Muscle of leg (tissue), 11 donors: ENCODE results near the gene SHISA2. TPM values are rescaled to one million over a fixed set of nuclear protein-coding genes. Genes with fewer than 3 reads are reported as not detected.

Source experiments
- DNase-seq: peaks from one replicate; pipeline ENCODE4 v3.0.0; 2013
- H3K27ac ChIP-seq: one replicate; pipeline ENCODE4 v1.5.1; 2013; ENCODE audit warnings: mild to moderate bottlenecking, low read length, control low read depth
- H3K27me3 ChIP-seq: one replicate; pipeline ENCODE4 v1.6.1; 2013; ENCODE audit warnings: low read length; ENCODE audit not compliant: control insufficient read depth, insufficient read depth
- H3K36me3 ChIP-seq: one replicate; pipeline ENCODE4 v1.6.1; 2013; ENCODE audit warnings: low read length; ENCODE audit not compliant: control insufficient read depth, insufficient read depth
- H3K4me1 ChIP-seq: one replicate; pipeline ENCODE4 v1.6.1; 2013; ENCODE audit warnings: low read length; ENCODE audit not compliant: control insufficient read depth, insufficient read depth
- H3K4me3 ChIP-seq: one replicate; pipeline ENCODE4 v1.5.1; 2013; ENCODE audit warnings: low read length, control low read depth
- H3K9me3 ChIP-seq: replicated peaks from 2 replicates; pipeline ENCODE4 v1.6.1; 2013; ENCODE audit warnings: low read depth, low read length; ENCODE audit not compliant: control insufficient read depth
- WGBS: methylation state at CpG from one replicate; pipeline ENCODE4 v1.1.5; 2013; ENCODE audit warnings: missing lambda C conversion rate; ENCODE audit not compliant: insufficient coverage; 5-methylcytosine and 5-hydroxymethylcytosine counted together
- polyA plus RNA-seq, 8 donors: library from polyadenylated mRNA; unstranded; fragments of 120-200 nt; gene quantifications; one replicate each; pipeline versions ENCODE4 v1.2.1 to v1.2.3, GENCODE V29; 2013; ENCODE audit warnings: inconsistent platforms in 1 of 8, low replicate concordance in 1 of 8; ENCODE audit not compliant: insufficient read length in 8 of 8, insufficient read depth in 1 of 8
- total RNA-seq: library from RNA; stranded (reverse); fragments of 120-200 nt; gene quantifications from one replicate; pipeline ENCODE4 v1.2.4, GENCODE V29; 2013

The SHISA2 gene
- total and polyA plus RNA-seq, 9 donors = 35.5 to 96.6 (median 54.3) TPM

DNA sequence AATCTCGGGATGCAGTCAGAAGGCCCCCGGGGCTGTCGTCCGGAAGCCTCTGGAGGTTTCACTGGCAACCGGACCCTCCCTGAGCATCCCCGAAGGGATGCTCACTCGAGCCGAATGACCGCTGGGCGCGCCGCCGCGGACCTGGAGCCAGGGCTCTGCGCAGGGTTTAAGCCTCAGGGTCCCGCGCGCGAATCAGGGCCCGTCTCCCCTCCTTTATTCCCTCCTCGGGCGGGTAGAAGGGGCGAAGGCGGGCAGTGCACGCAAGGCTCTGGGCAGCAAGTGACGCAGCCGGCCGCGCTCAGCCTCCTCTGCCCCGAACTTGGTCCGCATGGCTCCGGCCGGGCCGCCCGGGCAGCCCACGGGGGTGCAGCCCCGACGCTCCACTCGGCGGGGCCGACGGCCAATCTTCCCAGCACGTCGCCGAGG is 572 bp downstream of the SHISA2 start:
- Histone ChIP-seq H3K36me3 (peaks cover 9% of the 10 kb centered on the region), H3K9me3 (no peaks in the 10 kb centered on the region), H3K4me1 (peaks cover 30% of the 10 kb centered on the region), H3K27me3 (peaks cover 15% of the 10 kb centered on the region), H3K4me3 (peak overlapping the region; percentile 68), H3K27ac (peak overlapping the region; percentile 80)
- DNase-seq = peak; percentile 47
- under 1% methylated on average over 45 of the region's 45 CpGs for WGBS

- Histone ChIP-seq H3K36me3 (peaks cover 12% of the 10 kb centered on the region), H3K27me3 (peaks cover 15% of the 10 kb centered on the region), H3K27ac (peak overlapping the region; percentile 84), H3K4me1 (peaks cover 30% of the 10 kb centered on the region), H3K4me3 (peak overlapping the region; percentile 68), H3K9me3 (no peaks in the 10 kb centered on the region)
- WGBS = under 1% methylated on average over 82 of the region's 82 CpGs
- peak; percentile 77 for DNase-seq
Observed at GRCh38 chr13:26050568-26051230, 1.1 kb downstream of the SHISA2 start.

- H3K4me3 ChIP-seq = peak overlapping the region; percentile 68
- 50% methylated on average over 3 of the region's 4 CpGs for WGBS
- H3K27me3 ChIP-seq = peaks cover 15% of the 10 kb centered on the region
- DNase-seq = peak; percentile 33
- H3K36me3 ChIP-seq = peaks cover 12% of the 10 kb centered on the region
- peaks cover 30% of the 10 kb centered on the region for H3K4me1 ChIP-seq
- no peak overlapping the region for H3K27ac ChIP-seq
- H3K9me3 ChIP-seq = no peaks in the 10 kb centered on the region
Observed at GRCh38 chr13:26048741-26049140, 3.1 kb downstream of the SHISA2 start.

GRCh38 chr13:26047040-26047439 is 4.8 kb downstream of the SHISA2 start:
- Histone ChIP-seq H3K36me3 (peaks cover 12% of the 10 kb centered on the region), H3K9me3 (no peaks in the 10 kb centered on the region), H3K27ac (no peak overlapping the region), H3K4me3 (no peak overlapping the region), H3K27me3 (peaks cover 15% of the 10 kb centered on the region), H3K4me1 (peaks cover 21% of the 10 kb centered on the region)
- DNase-seq = no peak
- 96% methylated on average over 3 of the region's 4 CpGs for WGBS

DNA sequence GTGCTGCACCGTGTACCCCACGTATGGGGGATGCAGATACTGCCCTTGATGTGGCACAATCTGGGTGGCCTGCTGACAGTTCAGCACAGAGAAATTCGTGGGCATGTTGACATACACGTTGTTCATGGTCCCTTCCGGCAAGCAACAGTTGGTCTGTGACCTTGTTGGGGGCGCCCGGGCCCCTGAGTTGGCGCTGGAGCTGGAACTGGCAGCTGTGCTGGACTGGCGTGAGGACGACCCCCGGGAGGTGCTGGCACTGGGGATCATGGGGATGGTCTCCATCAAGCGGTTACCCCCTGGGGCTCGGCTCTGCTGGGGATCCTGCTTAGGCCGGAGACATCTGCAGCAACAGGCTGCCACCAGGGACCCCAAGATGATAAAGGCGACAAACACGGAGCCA is 5.2 kb downstream of the SHISA2 start:
- H3K27me3 ChIP-seq = peaks cover 15% of the 10 kb centered on the region
- H3K4me3 ChIP-seq = no peak overlapping the region
- 93% methylated on average over 16 of the region's 16 CpGs for WGBS
- no peak overlapping the region for H3K27ac ChIP-seq
- H3K9me3 ChIP-seq = no peaks in the 10 kb centered on the region
- H3K36me3 ChIP-seq = peaks cover 12% of the 10 kb centered on the region
- peaks cover 20% of the 10 kb centered on the region for H3K4me1 ChIP-seq
- no peak for DNase-seq

DNA sequence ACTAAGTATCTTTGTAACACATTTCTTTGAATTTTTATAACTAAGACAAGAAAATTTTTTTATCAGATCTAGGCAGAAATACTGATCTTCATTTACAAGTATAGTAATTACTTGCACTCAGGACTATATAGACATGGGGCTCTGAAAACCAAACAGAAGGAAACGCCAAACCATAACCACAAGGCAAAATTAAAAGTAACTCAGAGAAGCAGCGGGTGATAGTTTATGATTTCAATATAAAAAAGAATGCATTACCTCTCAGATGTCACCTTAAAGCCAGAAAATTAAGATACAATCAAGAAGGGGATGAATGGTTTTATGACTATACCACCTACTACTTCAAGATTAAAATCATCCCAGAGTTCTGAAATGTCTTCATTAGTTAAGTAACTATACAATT is 6.7 kb downstream of the SHISA2 start:
- H3K27me3 ChIP-seq = peaks cover 12% of the 10 kb centered on the region
- no peak for DNase-seq
- no CpG with 5 or more reads among the region's 2 CpGs for WGBS
- H3K9me3 ChIP-seq = no peaks in the 10 kb centered on the region
- peaks cover 13% of the 10 kb centered on the region for H3K4me1 ChIP-seq
- H3K27ac ChIP-seq = no peak overlapping the region
- H3K36me3 ChIP-seq = peaks cover 12% of the 10 kb centered on the region
- H3K4me3 ChIP-seq = no peak overlapping the region

- no peak for DNase-seq
- H3K4me3 ChIP-seq = no peak overlapping the region
- no peaks in the 10 kb centered on the region for H3K27me3 ChIP-seq
- H3K4me1 ChIP-seq = no peaks in the 10 kb centered on the region
- no CpG with 5 or more reads among the region's 1 CpG for WGBS
- no peaks in the 10 kb centered on the region for H3K9me3 ChIP-seq
- no peak overlapping the region for H3K27ac ChIP-seq
- H3K36me3 ChIP-seq = peaks cover 12% of the 10 kb centered on the region
Observed at GRCh38 chr13:26042785-26043184, 9.0 kb downstream of the SHISA2 start.

GRCh38 chr13:26041444-26041843 is 10.4 kb downstream of the SHISA2 start:
- H3K27ac ChIP-seq = no peak overlapping the region
- 50% methylated on average over 1 of the region's 3 CpGs for WGBS
- no peaks in the 10 kb centered on the region for H3K9me3 ChIP-seq
- H3K27me3 ChIP-seq = no peaks in the 10 kb centered on the region
- peaks cover 6% of the 10 kb centered on the region for H3K36me3 ChIP-seq
- no peak for DNase-seq
- H3K4me1 ChIP-seq = peaks cover 3% of the 10 kb centered on the region
- no peak overlapping the region for H3K4me3 ChIP-seq

- H3K36me3 ChIP-seq = no peaks in the 10 kb centered on the region
- no peak overlapping the region for H3K4me3 ChIP-seq
- 98% methylated on average over 4 of the region's 8 CpGs for WGBS
- H3K9me3 ChIP-seq = no peaks in the 10 kb centered on the region
- H3K27ac ChIP-seq = no peak overlapping the region
- no peak for DNase-seq
- H3K27me3 ChIP-seq = no peaks in the 10 kb centered on the region
- peaks cover 3% of the 10 kb centered on the region for H3K4me1 ChIP-seq
Observed at GRCh38 chr13:26038931-26039475, 12.8 kb downstream of the SHISA2 start.

DNA sequence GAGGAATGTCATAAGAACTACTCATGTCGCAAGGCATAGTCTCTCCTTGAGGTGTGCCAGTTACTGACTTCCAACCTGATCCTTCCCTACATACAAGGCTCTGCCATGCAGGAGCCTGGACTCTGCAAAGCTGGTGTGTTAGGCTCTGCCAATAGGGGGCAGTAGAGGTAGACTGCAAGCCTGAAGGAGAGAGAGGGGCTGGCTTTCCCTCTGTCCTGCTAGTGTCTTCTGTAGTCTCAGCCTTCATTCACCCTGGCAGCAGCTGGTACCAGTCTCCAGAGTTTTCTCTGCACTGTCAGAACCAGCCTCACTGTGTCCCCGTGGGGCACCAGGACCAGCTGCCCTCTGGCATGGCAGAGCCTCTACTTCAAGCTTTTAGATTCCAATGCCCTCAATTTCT is 14.5 kb downstream of the SHISA2 start:
- WGBS = 7% methylated on average over 1 of the region's 2 CpGs
- DNase-seq = peak; percentile 52

More for the DNA sequence above, 14.5 kb downstream of the SHISA2 start:
- H3K27ac ChIP-seq = no peak overlapping the region
- H3K27me3 ChIP-seq = no peaks in the 10 kb centered on the region
- H3K36me3 ChIP-seq = no peaks in the 10 kb centered on the region
- no peaks in the 10 kb centered on the region for H3K9me3 ChIP-seq
- no peak overlapping the region for H3K4me3 ChIP-seq
- H3K4me1 ChIP-seq = peaks cover 3% of the 10 kb centered on the region
